Hematopoietic multipotent progenitor cell (in vitro differentiated cells): Measurements from ENCODE around the gene MB21D2. TPM values are rescaled to one million over a fixed set of nuclear protein-coding genes. Genes with fewer than 3 reads are reported as not detected.

ENCODE experiments used
- DNase-seq, 3 donors: peaks; one replicate each; pipeline ENCODE4 v3.0.0-alpha.2; 2011 to 2015; ENCODE audit warnings: low read depth in 2 of 3, low spot score in 2 of 3
- total RNA-seq: library from RNA; depleted of rRNA; stranded (reverse); fragments of >200 nt; gene quantifications from one replicate; pipeline ENCODE4 v1.2.3, GENCODE V29; 2012

MB21D2 gene
- total RNA-seq, 1 donor = 0.54 TPM

DNA sequence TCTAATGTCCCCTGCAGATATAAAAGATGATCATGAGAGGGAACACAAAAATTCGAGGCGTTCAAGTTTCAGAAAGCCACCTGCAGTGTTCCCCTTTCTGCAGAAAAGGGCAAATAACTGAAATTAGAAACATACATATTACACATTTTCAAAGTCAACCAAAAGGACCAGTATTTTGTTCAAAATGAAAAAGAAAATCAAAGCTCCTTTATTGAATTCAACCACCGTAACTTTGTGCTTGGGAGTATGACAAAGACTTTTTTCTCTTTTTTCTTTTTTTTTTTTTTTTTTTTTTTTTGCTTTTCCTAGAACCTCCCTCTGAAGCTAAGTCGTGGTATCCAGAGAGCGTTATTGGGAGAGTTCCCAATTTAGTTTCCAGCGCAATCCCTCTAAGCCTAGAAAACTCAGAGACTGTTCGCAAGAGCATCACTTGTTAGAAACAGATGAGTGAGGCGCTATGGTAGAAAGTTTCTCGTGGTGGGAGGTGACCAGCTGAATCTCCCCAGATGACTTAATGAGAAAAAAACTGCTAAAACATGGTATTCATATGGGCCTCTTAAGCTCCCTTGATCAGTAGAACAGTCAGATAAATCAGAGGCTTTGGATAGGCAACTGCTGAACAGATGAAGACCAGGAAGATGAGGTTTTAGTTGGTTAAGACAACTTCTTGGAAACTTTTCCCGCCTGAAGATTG is 77.4 kb downstream of the MB21D2 start:
- DNase-seq = no peak

DNA sequence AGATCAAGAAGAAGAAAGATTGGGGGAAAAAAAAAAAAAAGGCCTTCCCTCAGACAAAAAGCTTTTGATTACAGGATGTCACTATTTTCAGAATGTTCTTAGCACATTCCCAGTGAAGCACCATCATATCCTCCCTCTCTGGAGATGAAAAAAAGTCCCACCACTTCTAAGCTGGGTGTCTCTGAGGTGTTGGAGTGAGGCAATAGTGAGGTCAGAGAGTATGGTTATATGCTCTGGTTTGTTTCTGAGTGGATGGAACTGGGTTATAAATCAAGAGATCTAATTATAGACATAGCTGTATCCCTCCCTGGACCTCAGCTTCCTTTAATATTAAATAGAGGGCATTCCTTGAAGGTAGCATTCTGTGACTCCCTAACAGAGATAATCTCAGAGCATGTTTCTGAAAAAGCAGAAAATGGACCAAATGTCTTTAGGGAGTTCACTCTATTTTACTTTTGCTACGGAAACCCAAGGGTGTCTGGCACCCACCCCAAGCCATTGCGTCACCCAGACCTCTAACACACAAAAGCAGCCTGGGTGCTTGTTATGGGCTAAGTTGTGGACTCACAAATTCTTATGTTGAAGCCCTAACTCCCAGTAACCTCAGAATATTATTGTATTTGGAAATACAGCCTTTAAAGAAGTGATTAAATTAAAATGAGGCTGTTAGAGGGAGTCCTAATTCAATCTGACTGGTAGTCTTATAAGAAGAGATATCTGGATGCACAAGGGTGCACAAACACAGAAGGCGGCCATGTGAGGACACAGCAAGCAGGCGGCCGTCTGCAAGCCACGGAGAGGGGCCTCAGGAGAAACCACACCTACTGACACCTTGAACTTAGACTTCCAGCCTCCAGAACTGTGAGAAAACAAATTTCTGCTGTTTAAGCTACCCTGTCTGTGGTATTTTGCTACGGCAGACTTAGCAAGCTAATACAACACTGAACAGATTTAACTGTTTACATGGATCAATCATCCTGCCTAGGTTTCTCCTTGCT is 81.5 kb downstream of the MB21D2 start:
- DNase-seq = no peak

DNA sequence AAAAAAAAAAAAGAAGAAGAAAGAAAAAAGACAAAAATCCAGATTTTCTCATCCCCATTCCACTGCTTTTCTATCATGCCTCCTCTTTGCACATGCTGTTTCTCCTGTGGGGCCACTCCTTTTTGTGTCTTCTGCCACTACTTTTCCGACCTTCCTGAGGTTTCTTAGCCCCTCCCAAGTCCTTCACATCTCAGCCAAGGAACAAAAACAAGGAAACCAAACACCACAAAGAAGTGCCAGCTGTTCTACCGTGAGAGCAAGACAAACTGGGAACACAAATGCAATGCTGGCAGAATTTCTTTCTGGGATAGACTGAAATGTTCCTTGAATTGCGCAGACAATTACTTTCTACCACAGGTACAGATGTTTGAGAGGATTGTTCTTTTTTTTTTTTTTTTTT is 83.2 kb downstream of the MB21D2 start:
- no peak for DNase-seq

DNA sequence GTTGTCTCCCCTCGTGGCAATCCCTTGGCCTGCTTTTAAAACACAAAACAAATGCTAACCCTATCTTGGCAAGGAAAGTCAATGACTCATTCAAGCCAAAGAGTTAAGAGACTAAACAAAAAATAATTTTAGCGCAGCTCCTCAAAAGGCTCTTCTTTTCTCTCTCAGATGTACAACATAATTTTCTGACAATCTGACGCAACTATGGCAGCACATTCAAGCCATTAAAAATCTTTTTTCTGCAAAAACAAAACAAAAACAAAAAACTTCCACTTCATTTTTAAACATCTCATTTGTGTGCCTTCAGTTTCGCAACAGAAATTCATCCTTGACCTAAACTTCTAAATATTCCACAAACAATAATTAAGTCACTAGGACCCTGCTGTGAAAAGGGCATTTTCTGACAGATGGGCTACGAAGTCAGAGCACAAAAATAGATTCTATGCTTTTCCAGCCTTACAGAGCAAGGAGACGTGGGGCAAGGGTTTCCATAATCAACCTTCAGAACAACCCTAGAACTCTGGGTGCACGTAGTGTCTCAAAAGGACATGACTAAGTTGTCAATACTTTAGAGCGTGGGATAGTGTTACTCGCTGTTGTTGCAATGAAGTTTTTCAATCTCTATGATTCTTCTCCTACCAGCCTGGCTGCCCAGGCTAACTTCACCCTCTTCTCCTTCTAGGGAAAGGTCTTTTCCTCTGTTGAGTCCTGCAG is 84.3 kb downstream of the MB21D2 start:
- no peak for DNase-seq

DNA sequence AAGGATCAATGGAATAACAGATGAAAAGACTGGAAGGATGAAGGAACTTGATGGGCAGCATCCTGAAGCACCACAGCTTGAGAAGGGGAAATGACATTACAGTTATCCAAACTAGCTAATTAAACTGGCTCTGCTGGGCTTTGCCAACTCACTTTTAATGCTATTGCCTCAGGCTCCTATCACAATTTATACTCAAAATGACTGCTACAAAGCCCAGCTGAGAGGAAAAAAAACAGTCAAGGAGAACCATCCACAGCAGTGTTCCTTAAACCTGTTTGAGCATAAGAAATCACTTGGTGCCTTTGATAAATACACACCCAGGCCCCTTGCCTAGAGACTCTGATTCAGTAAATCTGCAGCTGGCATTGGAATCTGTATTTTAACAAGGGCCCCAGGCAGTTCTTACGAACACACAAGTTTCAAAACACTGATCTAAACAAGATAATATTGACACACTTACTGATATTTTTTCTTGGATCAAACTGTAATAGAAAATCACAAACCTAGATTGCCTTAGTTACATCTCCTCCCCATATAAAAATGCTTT is 85.8 kb downstream of the MB21D2 start:
- DNase-seq = no peak

DNA sequence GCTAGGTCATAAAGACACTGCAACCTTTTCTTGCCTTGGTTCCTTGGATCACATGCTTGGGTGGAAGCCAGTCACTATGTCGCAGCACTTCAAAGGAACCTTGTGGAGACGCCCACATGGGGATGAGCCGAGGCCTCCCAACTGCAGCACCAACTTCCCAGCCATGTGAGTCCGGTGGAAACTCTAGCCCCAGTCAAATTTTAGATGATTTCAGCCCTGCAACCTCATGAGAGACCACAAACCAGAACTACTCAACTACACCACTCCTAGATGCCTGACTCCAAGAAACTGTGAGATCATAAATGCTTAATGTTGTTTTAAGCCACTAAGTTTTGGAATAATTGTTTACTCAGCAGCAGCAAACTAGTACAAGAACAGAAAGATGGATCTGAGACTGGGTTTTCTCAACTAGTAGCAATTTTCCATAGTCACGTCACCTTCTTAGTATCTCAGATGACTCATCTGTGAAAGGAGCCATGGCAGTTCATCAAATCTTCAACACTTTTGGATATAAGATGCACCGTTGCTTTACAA is 86.5 kb downstream of the MB21D2 start:
- DNase-seq = no peak

DNA sequence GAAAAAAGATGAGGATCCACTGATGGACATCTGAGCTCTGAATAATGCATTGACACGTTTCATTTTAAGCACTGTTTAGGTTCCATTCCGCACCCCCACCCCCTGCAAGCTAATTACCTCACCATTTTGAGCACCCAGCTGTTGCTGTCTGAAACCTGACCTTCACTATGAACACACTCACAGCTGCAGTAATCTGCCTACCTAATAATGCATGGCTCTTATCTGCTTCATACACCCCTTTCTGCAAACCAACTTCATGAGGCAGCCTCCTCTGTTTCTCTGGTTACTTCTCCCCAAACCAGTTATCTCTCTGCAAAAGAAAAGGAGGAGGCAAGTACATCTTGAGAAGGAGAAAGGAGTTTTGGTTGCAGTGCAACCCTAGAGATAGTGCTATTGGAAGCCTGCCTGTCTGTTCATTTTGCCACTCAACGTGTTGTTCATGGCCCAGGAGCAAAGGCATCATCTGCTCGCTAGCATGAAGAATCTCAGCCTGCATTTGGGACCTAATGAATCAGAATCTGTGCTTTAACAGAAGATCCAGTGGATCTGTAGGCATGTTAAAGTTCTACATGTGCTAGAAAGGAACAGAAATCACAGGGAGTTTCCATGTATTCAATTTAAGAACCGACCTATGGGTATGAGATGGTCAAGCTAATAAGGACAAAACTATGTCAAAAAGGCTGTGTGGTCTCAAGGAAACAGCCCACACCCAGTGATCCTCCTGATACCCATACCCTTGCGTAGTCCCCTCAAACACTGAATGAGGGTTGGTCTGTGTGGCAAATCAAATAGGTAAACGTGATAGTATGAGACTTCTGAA is 87.2 kb downstream of the MB21D2 start:
- DNase-seq = no peak

DNA sequence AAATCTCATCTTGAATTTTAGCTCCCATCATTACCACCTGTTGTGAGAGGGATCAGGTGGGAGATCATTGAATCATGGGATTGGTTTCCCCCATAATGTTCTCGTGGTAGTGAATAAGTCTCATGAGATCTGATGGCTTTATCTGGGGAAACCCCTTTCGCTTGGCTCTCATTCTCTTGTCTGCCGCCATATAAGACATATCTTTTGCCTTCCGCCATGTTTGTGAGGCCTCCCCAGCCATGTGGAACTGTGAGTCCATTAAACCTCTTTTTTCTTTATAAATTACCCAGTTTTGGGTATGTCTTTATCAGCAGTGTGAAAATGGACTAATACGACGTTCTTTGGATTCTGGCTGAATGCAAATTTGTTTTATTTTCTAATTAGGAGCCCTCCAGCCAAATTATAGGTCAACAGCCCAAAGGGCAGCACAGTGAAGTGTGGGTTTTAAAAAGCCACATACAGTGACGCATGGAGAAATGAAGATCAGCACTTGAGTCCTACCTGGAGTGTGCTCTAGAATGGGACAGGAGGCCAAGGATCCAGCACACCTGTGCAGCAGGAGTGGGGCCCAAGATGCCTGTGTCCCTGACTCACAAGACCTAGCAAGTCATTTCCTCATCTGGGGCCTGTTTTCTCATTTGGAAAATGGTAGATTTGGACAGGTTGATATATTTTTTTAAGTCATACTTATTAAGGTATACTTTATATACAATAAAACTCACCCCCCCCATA is 89.6 kb downstream of the MB21D2 start:
- DNase-seq = no peak

DNA sequence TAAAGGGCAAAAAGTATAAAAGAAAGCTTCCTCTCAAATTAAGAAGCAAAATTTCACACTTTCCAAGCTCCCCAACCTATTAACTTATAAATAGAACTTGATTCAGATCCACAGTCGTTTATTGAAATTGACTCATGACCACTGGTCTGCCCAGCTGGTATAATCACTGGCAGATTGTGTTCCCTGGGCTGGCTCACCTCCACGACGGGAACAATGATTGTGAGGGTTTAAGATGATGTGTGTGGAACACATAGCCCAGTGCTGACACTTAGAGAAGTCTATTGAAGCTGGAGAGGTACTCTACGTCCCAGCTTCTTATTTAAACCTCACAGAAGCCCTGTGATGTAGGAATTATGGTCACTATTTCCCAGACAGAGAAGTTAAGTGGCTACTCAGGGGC is 90.4 kb downstream of the MB21D2 start:
- DNase-seq = no peak

DNA sequence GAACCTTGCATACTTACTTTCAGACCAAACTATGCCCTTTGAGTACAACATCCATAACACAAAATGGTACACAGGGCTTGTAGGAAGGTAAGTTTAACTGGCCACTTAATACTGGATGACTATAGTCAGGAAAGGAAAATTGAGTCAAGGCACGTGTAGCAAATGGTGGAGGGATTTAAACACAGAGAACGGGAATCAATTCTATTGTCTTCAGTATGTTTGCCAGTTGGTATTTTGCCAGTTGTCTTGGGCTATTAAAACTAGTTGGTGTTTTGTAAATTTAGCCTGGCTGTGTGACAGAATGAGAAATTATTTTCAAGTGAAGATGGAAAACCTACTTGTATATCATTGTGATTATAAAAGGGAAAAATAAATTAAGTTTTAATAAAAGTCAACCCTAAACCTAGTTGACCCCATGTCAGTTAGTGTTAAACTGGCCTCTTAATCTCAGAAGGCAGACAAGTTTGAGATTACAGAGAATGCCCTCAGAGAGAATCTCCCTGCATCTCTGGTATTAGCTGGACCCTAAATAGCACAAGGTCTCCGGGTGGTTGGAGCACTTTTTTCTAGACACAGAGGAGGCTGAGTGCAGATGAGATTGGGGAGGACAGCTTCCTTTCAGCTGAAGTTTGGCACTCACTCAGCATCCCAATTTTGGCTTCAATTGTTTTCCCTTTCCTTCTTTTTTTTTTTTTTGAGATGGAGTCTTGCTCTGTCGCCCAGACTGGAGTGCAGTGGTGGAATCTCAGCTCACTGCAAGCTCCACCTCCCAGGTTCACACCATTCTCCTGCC is 91.2 kb downstream of the MB21D2 start:
- no peak for DNase-seq

DNA sequence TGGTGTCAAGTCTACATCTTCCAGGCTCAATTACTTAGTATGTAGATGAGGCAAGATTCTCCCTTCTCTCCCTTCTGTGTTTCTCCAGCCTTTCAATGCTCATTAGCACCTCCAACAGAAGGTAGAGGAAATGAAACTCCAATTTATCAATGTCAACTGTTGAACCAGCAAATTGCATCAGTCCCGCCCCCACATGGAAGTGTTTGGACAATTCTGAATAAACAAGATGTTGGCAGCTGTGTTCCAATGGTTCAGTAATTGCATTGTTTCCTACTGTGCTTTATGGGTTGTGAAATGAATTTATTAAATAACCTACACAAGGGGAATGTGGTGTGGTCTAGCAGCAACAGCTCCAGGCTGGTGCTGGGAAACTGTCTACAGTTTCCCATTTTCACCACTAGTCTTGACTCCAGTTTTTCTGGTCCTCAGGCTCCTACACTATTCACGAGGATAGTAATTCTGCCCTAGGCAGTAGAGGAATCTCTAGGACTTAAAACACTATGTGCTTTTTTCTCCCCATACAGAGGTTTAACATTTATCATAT is 91.9 kb downstream of the MB21D2 start:
- DNase-seq = no peak

DNA sequence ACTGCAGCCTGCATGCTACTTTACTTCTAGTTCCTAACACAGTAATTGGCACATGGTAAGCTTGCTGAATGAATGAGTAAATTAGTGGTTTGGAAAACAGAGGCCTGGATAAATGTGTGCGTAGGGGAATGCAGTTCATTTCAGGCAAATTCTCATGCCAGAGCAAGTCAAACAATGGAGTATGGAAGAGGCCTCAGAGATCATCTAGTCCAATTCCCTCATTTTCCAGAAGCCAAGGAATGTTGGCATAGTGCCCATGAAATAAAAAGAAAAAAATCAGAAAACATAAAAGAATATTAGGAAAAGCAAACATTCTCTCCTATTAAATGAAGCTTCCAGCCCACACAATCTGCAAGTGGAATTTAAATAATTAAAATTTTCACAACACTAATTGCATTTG is 92.4 kb downstream of the MB21D2 start:
- DNase-seq = no peak

DNA sequence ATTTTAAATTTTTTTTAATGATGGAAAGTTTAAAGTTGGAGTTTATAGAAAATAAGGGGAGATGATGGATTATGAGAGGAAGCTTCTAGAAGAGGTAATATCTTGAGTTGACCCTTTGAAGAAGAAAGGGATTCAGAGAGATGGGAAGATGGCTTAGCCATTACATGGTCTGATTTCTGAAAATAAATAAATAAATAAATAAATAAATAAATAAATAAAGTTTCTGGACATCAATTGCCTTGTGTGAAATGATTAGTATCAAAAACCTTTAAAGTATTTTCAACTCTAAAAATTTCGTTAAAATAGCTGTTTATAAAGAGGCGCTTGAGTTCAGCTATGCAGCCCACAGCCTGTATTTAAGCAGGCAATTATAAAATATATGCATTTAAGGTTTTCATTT is 93.3 kb downstream of the MB21D2 start:
- DNase-seq = no peak

DNA sequence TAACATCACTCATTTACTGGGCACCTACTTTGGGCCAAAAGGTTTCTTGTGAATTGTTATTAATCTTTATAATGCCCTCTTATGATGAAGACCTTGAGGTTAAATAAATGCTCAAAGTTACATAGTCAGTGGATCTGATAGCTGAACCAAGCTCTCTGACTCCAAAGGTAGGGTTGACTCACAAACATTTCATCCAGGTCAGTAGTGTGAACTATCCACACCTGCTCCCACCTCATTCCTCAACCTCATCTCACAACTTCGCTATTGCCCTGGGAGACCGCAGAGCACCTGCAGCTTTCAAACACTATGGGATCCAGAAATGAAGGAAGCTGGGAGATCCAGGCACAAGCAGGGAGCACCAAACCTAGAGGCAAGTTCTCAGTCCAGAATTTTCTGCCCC is 96.5 kb downstream of the MB21D2 start:
- DNase-seq = no peak

DNA sequence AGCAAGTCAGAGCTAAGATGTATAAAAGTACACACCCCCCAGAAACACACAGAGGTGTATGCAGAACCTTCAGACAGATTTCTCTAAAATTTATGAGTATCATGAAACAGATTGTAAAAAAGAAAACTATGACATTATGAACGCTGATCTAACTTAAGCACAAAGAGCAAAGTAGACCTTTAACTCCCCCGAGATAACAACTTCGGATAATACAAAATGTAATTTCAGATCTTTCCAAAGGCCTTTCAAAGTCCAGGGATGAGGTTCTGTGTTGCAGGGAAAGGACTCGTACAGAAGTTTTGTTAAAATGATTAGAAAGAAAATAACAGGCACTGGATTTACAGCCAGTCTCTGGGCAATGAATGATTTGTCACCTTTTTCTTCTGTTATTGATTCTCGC is 97.5 kb downstream of the MB21D2 start:
- DNase-seq = no peak

DNA sequence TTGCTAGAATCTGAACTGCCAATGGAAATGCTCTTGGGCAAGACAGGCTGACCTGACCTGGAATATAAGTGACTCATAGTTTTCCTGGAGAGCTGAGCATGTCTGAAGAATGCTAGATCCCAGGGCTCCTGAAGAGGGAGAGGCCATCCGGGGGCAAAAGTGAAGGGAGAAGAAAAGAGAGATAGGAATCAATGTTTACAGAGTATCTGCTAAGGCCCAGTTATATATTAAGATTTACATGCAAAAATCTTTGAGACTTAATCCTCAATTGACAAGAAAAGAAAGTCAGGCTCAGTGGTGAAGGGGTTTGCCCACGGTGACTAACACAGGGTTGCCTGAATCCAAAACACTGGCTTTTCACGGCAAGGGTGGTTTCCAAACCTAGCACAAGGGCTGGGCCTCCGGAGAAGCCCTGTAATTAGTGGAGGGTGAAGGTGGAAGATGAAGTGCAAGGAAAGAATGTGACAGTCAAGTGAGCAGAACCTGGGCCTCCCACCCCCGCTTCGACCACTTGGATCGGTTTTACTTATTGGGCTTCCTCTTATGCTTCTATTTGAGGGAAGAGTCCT is 98.6 kb downstream of the MB21D2 start:
- no peak for DNase-seq

DNA sequence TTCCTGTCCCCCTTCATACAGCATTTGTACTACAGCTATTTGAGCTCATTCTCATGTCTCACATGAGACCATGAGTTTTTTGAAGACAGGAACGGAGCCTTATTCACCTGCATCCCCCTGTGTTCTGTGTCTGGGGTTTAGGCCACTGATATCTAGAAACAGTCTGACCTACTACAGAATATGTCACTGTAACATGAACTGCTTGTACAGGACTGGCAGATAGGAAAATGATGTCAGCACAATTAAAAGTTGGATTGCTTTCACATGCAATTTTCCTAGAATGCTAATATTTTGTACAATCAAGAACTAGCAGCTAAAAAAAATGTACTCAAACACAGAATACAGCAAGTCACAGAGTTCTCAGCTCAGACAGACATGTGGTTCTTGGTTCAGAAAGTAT is 99.5 kb downstream of the MB21D2 start:
- no peak for DNase-seq

DNA sequence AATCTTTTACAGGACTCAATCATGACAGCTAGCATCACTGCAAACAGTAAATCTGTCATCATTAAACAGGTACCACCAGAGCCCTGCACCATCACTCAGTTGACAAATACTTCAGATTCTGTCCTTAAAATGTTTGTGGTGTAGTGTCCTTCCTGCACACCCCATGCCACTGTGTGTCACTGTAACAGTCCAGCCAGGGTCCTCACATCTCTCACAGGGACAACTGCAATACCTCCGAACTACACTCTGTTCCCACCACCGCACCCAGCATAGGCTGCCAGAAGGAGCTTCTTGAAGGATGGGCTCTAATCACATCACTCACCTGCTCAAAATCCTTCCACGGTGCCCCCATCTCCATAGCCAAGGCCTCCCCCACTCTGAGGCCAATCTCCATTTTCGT is 100.2 kb downstream of the MB21D2 start:
- no peak for DNase-seq
